Hepatocyte (in vitro differentiated cells): ENCODE data around the gene CIITA. TPM values are rescaled to one million over a fixed set of nuclear protein-coding genes. Genes with fewer than 3 reads are reported as not detected.

Experiments
- DNase-seq: peaks from one replicate; pipeline ENCODE4 v3.0.0-alpha.2; 2016; ENCODE audit warnings: low spot score
- H2AFZ ChIP-seq: fragments of 200-600 bp; sonication (generic); 2 replicates; pipeline ENCODE4 v1.6.0; 2016; ENCODE audit warnings: antibody characterized with exemption, mild to moderate bottlenecking
- H3K27ac ChIP-seq: fragments of 200-600 bp; sonication (generic); 2 replicates; pipeline ENCODE4 v1.5.1; 2016; ENCODE audit warnings: mild to moderate bottlenecking
- H3K27me3 ChIP-seq: fragments of 200-600 bp; sonication (generic); 2 replicates; pipeline ENCODE4 v1.6.1; 2016
- H3K36me3 ChIP-seq: fragments of 200-600 bp; sonication (generic); replicated peaks from 2 replicates; pipeline ENCODE4 v1.5.1; 2016; ENCODE audit warnings: low read depth; ENCODE audit not compliant: insufficient read depth
- H3K4me1 ChIP-seq: fragments of 200-600 bp; sonication (generic); 2 replicates; pipeline ENCODE4 v1.5.1; 2016; ENCODE audit warnings: mild to moderate bottlenecking, moderate library complexity; ENCODE audit not compliant: insufficient read depth
- H3K4me2 ChIP-seq: fragments of 200-600 bp; sonication (generic); 2 replicates; pipeline ENCODE4 v1.6.0; 2016
- H3K4me3 ChIP-seq: fragments of 200-600 bp; sonication (generic); 2 replicates; pipeline ENCODE4 v1.5.1; 2016; ENCODE audit warnings: mild to moderate bottlenecking
- H3K79me2 ChIP-seq: fragments of 200-600 bp; sonication (generic); 2 replicates; pipeline ENCODE4 v1.6.0; 2017; ENCODE audit warnings: mild to moderate bottlenecking
- H3K9me2 ChIP-seq: fragments of 200-600 bp; sonication (generic); replicated peaks from 2 replicates; pipeline ENCODE4 v1.6.0; 2017; ENCODE audit warnings: mild to moderate bottlenecking; ENCODE audit not compliant: insufficient read depth
- H3K9me3 ChIP-seq: fragments of 200-600 bp; sonication (generic); 2 replicates; pipeline ENCODE4 v1.5.1; 2016; ENCODE audit warnings: low read depth, mild to moderate bottlenecking
- H4K20me1 ChIP-seq: fragments of 200-600 bp; sonication (generic); 2 replicates; pipeline ENCODE4 v1.6.0; 2016; ENCODE audit warnings: mild to moderate bottlenecking; ENCODE audit not compliant: insufficient read depth, poor library complexity, severe bottlenecking
- EZH2 ChIP-seq: fragments of 200-600 bp; sonication (generic); IDR thresholded peaks from 2 replicates; pipeline ENCODE4 v1.6.1; 2016; ENCODE audit warnings: antibody characterized with exemption, mild to moderate bottlenecking, borderline replicate concordance
- EZH2phosphoT487 ChIP-seq: fragments of 200-600 bp; sonication (generic); IDR thresholded peaks from one replicate; pipeline ENCODE4 v1.6.1; 2018; ENCODE audit warnings: antibody characterized with exemption, mild to moderate bottlenecking, low read depth, moderate library complexity; ENCODE audit not compliant: unreplicated experiment, severe bottlenecking
- WGBS: methylation state at CpG from one replicate; pipeline ENCODE4 v1.1.6; 2016; ENCODE audit warnings: low lambda C conversion rate; ENCODE audit errors: missing lambda C conversion rate; 5-methylcytosine and 5-hydroxymethylcytosine counted together
- polyA plus RNA-seq: library from polyadenylated mRNA; unstranded; fragments of >200 nt; fragmentation: Nextera tagmentation; extraction: Ambion mirVana; gene quantifications from 2 replicates; pipeline ENCODE4 v1.2.1, GENCODE V29; 2016
- total RNA-seq: library from RNA; depleted of rRNA; stranded (reverse); fragments of >200 nt; gene quantifications from 2 replicates; pipeline ENCODE4 v1.2.3, GENCODE V29; 2014
- TF ChIP-seq, protein P1 (sequence below): fragments of 200-600 bp; sonication (generic); IDR thresholded peaks from 2 replicates; pipeline ENCODE4 v1.5.1; 2016; ENCODE audit warnings: antibody characterized with exemption, mild to moderate bottlenecking; ENCODE audit not compliant: poor library complexity

Gene CIITA
- total and polyA plus RNA-seq, 2 experiments from 2014 or later, result 1.1 TPM; not detected in 1

DNA sequence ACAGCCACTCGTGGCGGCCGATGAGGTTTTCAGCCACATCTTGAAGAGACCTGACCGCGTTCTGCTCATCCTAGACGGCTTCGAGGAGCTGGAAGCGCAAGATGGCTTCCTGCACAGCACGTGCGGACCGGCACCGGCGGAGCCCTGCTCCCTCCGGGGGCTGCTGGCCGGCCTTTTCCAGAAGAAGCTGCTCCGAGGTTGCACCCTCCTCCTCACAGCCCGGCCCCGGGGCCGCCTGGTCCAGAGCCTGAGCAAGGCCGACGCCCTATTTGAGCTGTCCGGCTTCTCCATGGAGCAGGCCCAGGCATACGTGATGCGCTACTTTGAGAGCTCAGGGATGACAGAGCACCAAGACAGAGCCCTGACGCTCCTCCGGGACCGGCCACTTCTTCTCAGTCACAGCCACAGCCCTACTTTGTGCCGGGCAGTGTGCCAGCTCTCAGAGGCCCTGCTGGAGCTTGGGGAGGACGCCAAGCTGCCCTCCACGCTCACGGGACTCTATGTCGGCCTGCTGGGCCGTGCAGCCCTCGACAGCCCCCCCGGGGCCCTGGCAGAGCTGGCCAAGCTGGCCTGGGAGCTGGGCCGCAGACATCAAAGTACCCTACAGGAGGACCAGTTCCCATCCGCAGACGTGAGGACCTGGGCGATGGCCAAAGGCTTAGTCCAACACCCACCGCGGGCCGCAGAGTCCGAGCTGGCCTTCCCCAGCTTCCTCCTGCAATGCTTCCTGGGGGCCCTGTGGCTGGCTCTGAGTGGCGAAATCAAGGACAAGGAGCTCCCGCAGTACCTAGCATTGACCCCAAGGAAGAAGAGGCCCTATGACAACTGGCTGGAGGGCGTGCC lies 30.1 kb downstream of the CIITA start:
- Histone ChIP-seq H3K9me2 (no peaks in the 10 kb centered on the region), H3K4me2 (no peak overlapping the region), H3K27me3 (no peaks in the 10 kb centered on the region), H2AFZ (no peak overlapping the region), H3K4me3 (no peak overlapping the region), H3K36me3 (no peaks in the 10 kb centered on the region), H3K27ac (no peak overlapping the region), H3K4me1 (no peaks in the 10 kb centered on the region), H4K20me1 (no peaks in the 10 kb centered on the region), H3K79me2 (no peaks in the 10 kb centered on the region), H3K9me3 (no peaks in the 10 kb centered on the region)
- WGBS, result 93% methylated on average over 46 of the region's 46 CpGs
- TF ChIP-seq, protein P1, sequence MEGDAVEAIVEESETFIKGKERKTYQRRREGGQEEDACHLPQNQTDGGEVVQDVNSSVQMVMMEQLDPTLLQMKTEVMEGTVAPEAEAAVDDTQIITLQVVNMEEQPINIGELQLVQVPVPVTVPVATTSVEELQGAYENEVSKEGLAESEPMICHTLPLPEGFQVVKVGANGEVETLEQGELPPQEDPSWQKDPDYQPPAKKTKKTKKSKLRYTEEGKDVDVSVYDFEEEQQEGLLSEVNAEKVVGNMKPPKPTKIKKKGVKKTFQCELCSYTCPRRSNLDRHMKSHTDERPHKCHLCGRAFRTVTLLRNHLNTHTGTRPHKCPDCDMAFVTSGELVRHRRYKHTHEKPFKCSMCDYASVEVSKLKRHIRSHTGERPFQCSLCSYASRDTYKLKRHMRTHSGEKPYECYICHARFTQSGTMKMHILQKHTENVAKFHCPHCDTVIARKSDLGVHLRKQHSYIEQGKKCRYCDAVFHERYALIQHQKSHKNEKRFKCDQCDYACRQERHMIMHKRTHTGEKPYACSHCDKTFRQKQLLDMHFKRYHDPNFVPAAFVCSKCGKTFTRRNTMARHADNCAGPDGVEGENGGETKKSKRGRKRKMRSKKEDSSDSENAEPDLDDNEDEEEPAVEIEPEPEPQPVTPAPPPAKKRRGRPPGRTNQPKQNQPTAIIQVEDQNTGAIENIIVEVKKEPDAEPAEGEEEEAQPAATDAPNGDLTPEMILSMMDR, result no peak
- TF ChIP-seq EZH2phosphoT487 (no peak), EZH2 (no peak)
- no peak for DNase-seq

DNA sequence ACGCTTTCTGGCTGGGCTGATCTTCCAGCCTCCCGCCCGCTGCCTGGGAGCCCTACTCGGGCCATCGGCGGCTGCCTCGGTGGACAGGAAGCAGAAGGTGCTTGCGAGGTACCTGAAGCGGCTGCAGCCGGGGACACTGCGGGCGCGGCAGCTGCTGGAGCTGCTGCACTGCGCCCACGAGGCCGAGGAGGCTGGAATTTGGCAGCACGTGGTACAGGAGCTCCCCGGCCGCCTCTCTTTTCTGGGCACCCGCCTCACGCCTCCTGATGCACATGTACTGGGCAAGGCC lies 30.7 kb downstream of the CIITA start:
- H3K36me3 ChIP-seq, result no peaks in the 10 kb centered on the region
- WGBS, result 91% methylated on average over 14 of the region's 21 CpGs
- H3K4me3 ChIP-seq, result no peak overlapping the region
- TF ChIP-seq, protein P1, result no peak
- H3K4me2 ChIP-seq, result no peak overlapping the region
- H3K79me2 ChIP-seq, result no peaks in the 10 kb centered on the region
- no peaks in the 10 kb centered on the region for H3K4me1 ChIP-seq
- no peaks in the 10 kb centered on the region for H3K27me3 ChIP-seq
- no peak overlapping the region for H3K27ac ChIP-seq
- H3K9me3 ChIP-seq, result no peaks in the 10 kb centered on the region
- no peaks in the 10 kb centered on the region for H3K9me2 ChIP-seq
- no peak overlapping the region for H2AFZ ChIP-seq
- no peaks in the 10 kb centered on the region for H4K20me1 ChIP-seq
- DNase-seq, result no peak

DNA sequence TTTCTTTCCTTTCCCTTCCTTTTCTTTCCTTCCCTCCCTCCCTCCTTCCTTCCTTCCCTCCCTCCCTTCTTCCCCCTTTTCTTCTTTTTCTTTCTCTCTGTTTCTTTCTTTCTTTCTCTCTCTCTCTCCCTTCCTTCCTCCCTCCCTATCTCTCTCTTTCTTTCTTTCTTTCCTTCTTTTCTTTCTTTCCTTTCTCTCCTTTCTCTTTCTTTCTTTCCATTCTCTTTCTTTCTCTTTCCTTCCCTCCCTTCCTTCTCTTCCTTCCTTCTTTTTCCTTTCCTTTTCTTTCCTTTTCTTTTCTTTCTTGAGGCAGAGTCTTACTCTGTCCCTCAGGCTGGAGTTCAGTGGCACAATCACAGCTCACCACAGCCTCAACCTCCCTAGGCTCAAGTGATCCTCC lies 34.3 kb downstream of the CIITA start:
- Histone ChIP-seq H3K27ac (no peak overlapping the region), H3K27me3 (no peaks in the 10 kb centered on the region), H3K9me3 (no peaks in the 10 kb centered on the region), H4K20me1 (no peaks in the 10 kb centered on the region), H3K9me2 (no peaks in the 10 kb centered on the region), H2AFZ (no peak overlapping the region), H3K4me1 (no peaks in the 10 kb centered on the region), H3K79me2 (no peaks in the 10 kb centered on the region), H3K36me3 (no peaks in the 10 kb centered on the region), H3K4me2 (no peak overlapping the region), H3K4me3 (no peak overlapping the region)
- TF ChIP-seq EZH2, result no peak
- TF ChIP-seq, protein P1, result no peak
- no peak for TF ChIP-seq EZH2phosphoT487
- no peak for DNase-seq
